Muscle of leg (tissue), 11 donors: ENCODE measurements around the gene MCC. TPM values are rescaled to one million over a fixed set of nuclear protein-coding genes. Genes with fewer than 3 reads are reported as not detected.
A peak's percentile ranks its signal among the peaks of the same experiment; 100 is the strongest.

Experiments
- DNase-seq: peaks from one replicate; pipeline ENCODE4 v3.0.0; 2013
- H3K27ac ChIP-seq: one replicate; pipeline ENCODE4 v1.5.1; 2013; ENCODE audit warnings: mild to moderate bottlenecking, low read length, control low read depth
- H3K27me3 ChIP-seq: one replicate; pipeline ENCODE4 v1.6.1; 2013; ENCODE audit warnings: low read length; ENCODE audit not compliant: control insufficient read depth, insufficient read depth
- H3K36me3 ChIP-seq: one replicate; pipeline ENCODE4 v1.6.1; 2013; ENCODE audit warnings: low read length; ENCODE audit not compliant: control insufficient read depth, insufficient read depth
- H3K4me1 ChIP-seq: one replicate; pipeline ENCODE4 v1.6.1; 2013; ENCODE audit warnings: low read length; ENCODE audit not compliant: control insufficient read depth, insufficient read depth
- H3K4me3 ChIP-seq: one replicate; pipeline ENCODE4 v1.5.1; 2013; ENCODE audit warnings: low read length, control low read depth
- H3K9me3 ChIP-seq: replicated peaks from 2 replicates; pipeline ENCODE4 v1.6.1; 2013; ENCODE audit warnings: low read depth, low read length; ENCODE audit not compliant: control insufficient read depth
- WGBS: methylation state at CpG from one replicate; pipeline ENCODE4 v1.1.5; 2013; ENCODE audit warnings: missing lambda C conversion rate; ENCODE audit not compliant: insufficient coverage; 5-methylcytosine and 5-hydroxymethylcytosine counted together
- polyA plus RNA-seq, 8 donors: library from polyadenylated mRNA; unstranded; fragments of 120-200 nt; gene quantifications; one replicate each; pipeline versions ENCODE4 v1.2.1 to v1.2.3, GENCODE V29; 2013; ENCODE audit warnings: inconsistent platforms in 1 of 8, low replicate concordance in 1 of 8; ENCODE audit not compliant: insufficient read length in 8 of 8, insufficient read depth in 1 of 8
- total RNA-seq: library from RNA; stranded (reverse); fragments of 120-200 nt; gene quantifications from one replicate; pipeline ENCODE4 v1.2.4, GENCODE V29; 2013

The MCC gene
- total and polyA plus RNA-seq, 9 donors: 12.1 to 19.6 (median 17.0) TPM

GRCh38 chr5:113061846-113062780 is 426.1 kb downstream of the MCC start:
- Histone ChIP-seq H3K27ac (peak overlapping the region; percentile 29), H3K36me3 (peaks cover 13% of the 10 kb centered on the region), H3K4me1 (peaks cover 39% of the 10 kb centered on the region), H3K4me3 (no peak overlapping the region), H3K27me3 (no peaks in the 10 kb centered on the region), H3K9me3 (no peaks in the 10 kb centered on the region)
- WGBS: 52% methylated on average over 3 of the region's 5 CpGs
- peak; percentile 59 for DNase-seq

- DNase-seq: no peak
- Histone ChIP-seq H3K4me3 (no peak overlapping the region), H3K27me3 (no peaks in the 10 kb centered on the region), H3K36me3 (peaks cover 8% of the 10 kb centered on the region), H3K9me3 (no peaks in the 10 kb centered on the region), H3K27ac (no peak overlapping the region), H3K4me1 (peaks cover 39% of the 10 kb centered on the region)
- 97% methylated on average over 4 of the region's 4 CpGs for WGBS
Measured at GRCh38 chr5:113060408-113061025, 427.7 kb downstream of the MCC start.

GRCh38 chr5:113059232-113060040 is 428.8 kb downstream of the MCC start:
- 33% methylated on average over 11 of the region's 19 CpGs for WGBS
- Histone ChIP-seq H3K36me3 (peaks cover 14% of the 10 kb centered on the region), H3K4me3 (no peak overlapping the region), H3K4me1 (peaks cover 32% of the 10 kb centered on the region), H3K27ac (peak overlapping the region; percentile 74), H3K27me3 (no peaks in the 10 kb centered on the region), H3K9me3 (no peaks in the 10 kb centered on the region)
- DNase-seq: peak; percentile 80

GRCh38 chr5:113058706-113059226 is 429.5 kb downstream of the MCC start:
- Histone ChIP-seq H3K4me1 (peaks cover 25% of the 10 kb centered on the region), H3K27ac (peak overlapping the region; percentile 74), H3K9me3 (no peaks in the 10 kb centered on the region), H3K27me3 (no peaks in the 10 kb centered on the region), H3K36me3 (peaks cover 15% of the 10 kb centered on the region), H3K4me3 (no peak overlapping the region)
- WGBS: no CpG with 5 or more reads among the region's 6 CpGs
- no peak for DNase-seq

GRCh38 chr5:113058269-113058668 is 430.0 kb downstream of the MCC start:
- peaks cover 15% of the 10 kb centered on the region for H3K36me3 ChIP-seq
- H3K27ac ChIP-seq: no peak overlapping the region
- no peak overlapping the region for H3K4me3 ChIP-seq
- no peaks in the 10 kb centered on the region for H3K27me3 ChIP-seq
- DNase-seq: no peak
- peaks cover 20% of the 10 kb centered on the region for H3K4me1 ChIP-seq
- 90% methylated on average over 2 of the region's 5 CpGs for WGBS
- H3K9me3 ChIP-seq: no peaks in the 10 kb centered on the region

GRCh38 chr5:113057557-113057984 is 430.7 kb downstream of the MCC start:
- no peaks in the 10 kb centered on the region for H3K9me3 ChIP-seq
- peaks cover 17% of the 10 kb centered on the region for H3K4me1 ChIP-seq
- peaks cover 20% of the 10 kb centered on the region for H3K36me3 ChIP-seq
- no peaks in the 10 kb centered on the region for H3K27me3 ChIP-seq
- H3K4me3 ChIP-seq: no peak overlapping the region
- DNase-seq: no peak
- 73% methylated on average over 7 of the region's 14 CpGs for WGBS
- no peak overlapping the region for H3K27ac ChIP-seq

GRCh38 chr5:113056988-113057387 is 431.3 kb downstream of the MCC start:
- 63% methylated on average over 5 of the region's 5 CpGs for WGBS
- H3K36me3 ChIP-seq: peaks cover 21% of the 10 kb centered on the region

GRCh38 chr5:113054899-113055298 is 433.4 kb downstream of the MCC start:
- no peak overlapping the region for H3K4me3 ChIP-seq
- no peak for DNase-seq
- H3K9me3 ChIP-seq: no peaks in the 10 kb centered on the region
- no peak overlapping the region for H3K27ac ChIP-seq
- peaks cover 25% of the 10 kb centered on the region for H3K4me1 ChIP-seq
- H3K36me3 ChIP-seq: peaks cover 25% of the 10 kb centered on the region
- WGBS: 97% methylated on average over 11 of the region's 11 CpGs
- no peaks in the 10 kb centered on the region for H3K27me3 ChIP-seq

More at GRCh38 chr5:113056988-113057387, 431.3 kb downstream of the MCC start:
- Histone ChIP-seq H3K4me3 (no peak overlapping the region), H3K9me3 (no peaks in the 10 kb centered on the region), H3K27ac (no peak overlapping the region), H3K27me3 (no peaks in the 10 kb centered on the region), H3K4me1 (peaks cover 17% of the 10 kb centered on the region)
- DNase-seq: no peak

GRCh38 chr5:113053511-113053995 is 434.7 kb downstream of the MCC start:
- H3K9me3 ChIP-seq: no peaks in the 10 kb centered on the region
- 71% methylated on average over 4 of the region's 9 CpGs for whole genome bisulfite sequencing

More at GRCh38 chr5:113053511-113053995, 434.7 kb downstream of the MCC start:
- H3K27ac ChIP-seq: no peak overlapping the region
- no peak for DNase-seq
- H3K36me3 ChIP-seq: peaks cover 37% of the 10 kb centered on the region
- no peak overlapping the region for H3K4me3 ChIP-seq
- H3K27me3 ChIP-seq: no peaks in the 10 kb centered on the region
- H3K4me1 ChIP-seq: peaks cover 20% of the 10 kb centered on the region
